A673 (cell line): ENCODE measurements around the gene PEX11G. TPM values are rescaled to one million over a fixed set of nuclear protein-coding genes. Genes with fewer than 3 reads are reported as not detected.

Experiments used
- BruUV-seq: library from RNA; stranded (reverse); fragments of 400-500 nt; replicated peaks from 2 replicates; lab custom pipeline; 2021; lab: Mats Ljungman, UMichigan
- CTCF ChIA-PET: fragments of 300-600 bp; sonication (Branson Sonifier 250); formaldehyde crosslinking; loops from one replicate; lab custom pipeline; 2022; ENCODE audit warnings: antibody characterized with exemption; lab: Charles Lee
- POLR2A ChIA-PET: fragments of 300-600 bp; sonication (Branson Sonifier 250); formaldehyde crosslinking; loops from one replicate; lab custom pipeline; 2022; ENCODE audit warnings: antibody characterized with exemption; ENCODE audit not compliant: low non-redundant PET; lab: Charles Lee
- DNase-seq: peaks from one replicate; pipeline ENCODE4 v3.0.0-alpha.2; 2015; ENCODE audit warnings: low spot score
- H3K27ac ChIP-seq: fragments of 200-600 bp; sonication (generic); 2 replicates; pipeline ENCODE4 v1.5.1; 2016; ENCODE audit warnings: mixed run types, low read depth, mild to moderate bottlenecking, mixed read lengths, antibody characterized with exemption, low read length; ENCODE audit not compliant: poor library complexity, severe bottlenecking
- H3K27me3 ChIP-seq: fragments of 200-600 bp; sonication (generic); replicated peaks from 2 replicates; pipeline ENCODE4 v1.6.1; 2017; ENCODE audit warnings: mixed run types, low read depth, mild to moderate bottlenecking, mixed read lengths, antibody characterized with exemption, low read length; ENCODE audit not compliant: insufficient read depth, poor library complexity
- H3K36me3 ChIP-seq: fragments of 200-600 bp; sonication (generic); 2 replicates; pipeline ENCODE4 v1.6.1; 2016; ENCODE audit warnings: mixed run types, mild to moderate bottlenecking, mixed read lengths, antibody characterized with exemption, low read length; ENCODE audit not compliant: insufficient read depth, poor library complexity, severe bottlenecking
- H3K4me1 ChIP-seq: fragments of 200-600 bp; sonication (generic); 2 replicates; pipeline ENCODE4 v1.6.1; 2017; ENCODE audit warnings: mixed run types, mild to moderate bottlenecking, mixed read lengths, antibody characterized with exemption, low read length; ENCODE audit not compliant: insufficient read depth, poor library complexity, severe bottlenecking
- H3K4me3 ChIP-seq: fragments of 200-600 bp; sonication (generic); 2 replicates; pipeline ENCODE4 v1.5.1; 2016; ENCODE audit warnings: low read depth, mixed run types, mild to moderate bottlenecking, mixed read lengths, low read length; ENCODE audit not compliant: poor library complexity, severe bottlenecking
- H3K9me3 ChIP-seq: fragments of 200-600 bp; sonication (generic); 2 replicates; pipeline ENCODE4 v1.6.1; 2016; ENCODE audit warnings: mixed run types, low read depth, mild to moderate bottlenecking, mixed read lengths, antibody characterized with exemption, low read length; ENCODE audit not compliant: poor library complexity, severe bottlenecking
- EZH2 ChIP-seq: fragments of 200-600 bp; sonication (generic); IDR thresholded peaks from 2 replicates; pipeline ENCODE4 v1.6.1; 2017; ENCODE audit warnings: borderline replicate concordance, low read depth, mild to moderate bottlenecking, mixed read lengths, antibody characterized with exemption, low read length; ENCODE audit not compliant: poor library complexity, severe bottlenecking
- intact Hi-C: fragments of 100-400 bp; cut with micrococcal nuclease; formaldehyde crosslinking; loops from one replicate; pipeline ENCODE4 v1.10.0; 2022; ENCODE audit not compliant: unreplicated experiment
- total RNA-seq: library from RNA; stranded (reverse); gene quantifications from 2 replicates; pipeline ENCODE4 v1.2.3, GENCODE V29; 2021
- TF ChIP-seq, protein P1 (sequence below): fragments of 300-800, 200-600 bp; sonication (generic); conservative IDR thresholded peaks from 2 replicates; pipeline ENCODE4 v1.5.1; 2017; ENCODE audit warnings: low read depth, mild to moderate bottlenecking, antibody characterized with exemption, low read length, moderate library complexity, mixed read lengths

PEX11G gene
- total RNA-seq, 1 experiment from 2014 or later, result 1.1 TPM

GRCh38 chr19:7427944-7428343 lies 60.9 kb downstream of the PEX11G start:
- H3K4me1 ChIP-seq, result no peaks in the 10 kb centered on the region
- BruUV-seq, result no TSS peak
- no peak for DNase-seq
- H3K9me3 ChIP-seq, result no peaks in the 10 kb centered on the region
- TF ChIP-seq, protein P1, sequence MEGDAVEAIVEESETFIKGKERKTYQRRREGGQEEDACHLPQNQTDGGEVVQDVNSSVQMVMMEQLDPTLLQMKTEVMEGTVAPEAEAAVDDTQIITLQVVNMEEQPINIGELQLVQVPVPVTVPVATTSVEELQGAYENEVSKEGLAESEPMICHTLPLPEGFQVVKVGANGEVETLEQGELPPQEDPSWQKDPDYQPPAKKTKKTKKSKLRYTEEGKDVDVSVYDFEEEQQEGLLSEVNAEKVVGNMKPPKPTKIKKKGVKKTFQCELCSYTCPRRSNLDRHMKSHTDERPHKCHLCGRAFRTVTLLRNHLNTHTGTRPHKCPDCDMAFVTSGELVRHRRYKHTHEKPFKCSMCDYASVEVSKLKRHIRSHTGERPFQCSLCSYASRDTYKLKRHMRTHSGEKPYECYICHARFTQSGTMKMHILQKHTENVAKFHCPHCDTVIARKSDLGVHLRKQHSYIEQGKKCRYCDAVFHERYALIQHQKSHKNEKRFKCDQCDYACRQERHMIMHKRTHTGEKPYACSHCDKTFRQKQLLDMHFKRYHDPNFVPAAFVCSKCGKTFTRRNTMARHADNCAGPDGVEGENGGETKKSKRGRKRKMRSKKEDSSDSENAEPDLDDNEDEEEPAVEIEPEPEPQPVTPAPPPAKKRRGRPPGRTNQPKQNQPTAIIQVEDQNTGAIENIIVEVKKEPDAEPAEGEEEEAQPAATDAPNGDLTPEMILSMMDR, result no peak
- TF ChIP-seq EZH2, result no peak
- no peak overlapping the region for H3K27ac ChIP-seq
- intact Hi-C loops, result no loop called here
- H3K27me3 ChIP-seq, result no peaks in the 10 kb centered on the region
- ChIA-PET POLR2A (no interaction called here), CTCF (no interaction called here)
- no peak overlapping the region for H3K4me3 ChIP-seq
- no peaks in the 10 kb centered on the region for H3K36me3 ChIP-seq

DNA sequence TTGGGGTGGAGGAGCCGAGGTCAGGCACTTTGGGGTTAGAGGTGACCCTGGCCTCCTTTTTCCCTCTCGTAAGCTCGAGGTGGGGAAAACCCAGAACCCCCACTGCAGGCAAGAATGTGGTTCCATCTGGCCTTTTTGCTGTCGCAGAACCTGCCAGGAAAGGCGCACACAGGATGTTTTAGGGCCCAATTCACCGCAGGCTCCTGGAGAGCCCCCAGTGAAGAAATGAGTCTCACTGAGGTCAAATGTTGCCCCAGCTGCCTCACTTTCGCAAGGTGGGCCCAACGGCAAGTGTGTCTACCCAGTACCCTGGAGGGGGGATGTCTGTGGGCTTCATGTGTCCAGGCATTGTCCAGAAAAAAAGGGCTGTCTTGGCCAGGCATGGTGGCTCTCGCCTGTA lies 61.8 kb downstream of the PEX11G start:
- intact Hi-C loops, result no loop called here
- no TSS peak for BruUV-seq
- H3K4me1 ChIP-seq, result no peaks in the 10 kb centered on the region
- no peak for TF ChIP-seq EZH2
- TF ChIP-seq, protein P1, result no peak
- H3K9me3 ChIP-seq, result no peaks in the 10 kb centered on the region
- ChIA-PET POLR2A (interaction anchor here (0.6 kb wide), 1 partner anchor 926 kb away, joined by 12 read pairs; no protein-coding TSS in a partner anchor), CTCF (no interaction called here)
- H3K36me3 ChIP-seq, result no peaks in the 10 kb centered on the region
- DNase-seq, result no peak
- no peak overlapping the region for H3K27ac ChIP-seq
- no peaks in the 10 kb centered on the region for H3K27me3 ChIP-seq
- no peak overlapping the region for H3K4me3 ChIP-seq

Other genes with a start within 250 kb of the PEX11G start
- gene INSR, start 194.6 kb downstream of the PEX11G start, total RNA-seq, result 12.9 and 15.5 TPM in 2 replicates
- gene ARHGEF18, start 140.1 kb downstream of the PEX11G start, total RNA-seq, result 33.4 and 34.9 TPM in 2 replicates
- 44.1 and 48.2 TPM in 2 replicates for gene ZNF358, start 27.1 kb upstream of the PEX11G start, total RNA-seq
- gene MCOLN1, start 33.6 kb upstream of the PEX11G start, total RNA-seq, result 25.7 and 28.4 TPM in 2 replicates
- 70.4 and 73.9 TPM in 2 replicates for gene PNPLA6, start 46.7 kb upstream of the PEX11G start, total RNA-seq
- 1.2 and 3.4 TPM in 2 replicates for gene CAMSAP3, start 106.8 kb upstream of the PEX11G start, total RNA-seq
- gene XAB2, start 140.5 kb upstream of the PEX11G start, total RNA-seq, result 46.8 and 50.4 TPM in 2 replicates
- gene PET100, start 140.8 kb upstream of the PEX11G start, total RNA-seq, result 129 and 130 TPM in 2 replicates
- not detected in 2 replicates for gene PCP2, start 144.7 kb upstream of the PEX11G start, total RNA-seq
- 49.8 and 60.0 TPM in 2 replicates for gene STXBP2, start 148.1 kb upstream of the PEX11G start, total RNA-seq
- gene RETN, start 180.0 kb upstream of the PEX11G start, total RNA-seq, result not detected in 2 replicates
- gene MCEMP1, start 188.1 kb upstream of the PEX11G start, total RNA-seq, result 4.0 and 4.1 TPM in 2 replicates
- 105 and 107 TPM in 2 replicates for gene TRAPPC5, start 191.8 kb upstream of the PEX11G start, total RNA-seq
- gene FCER2, start 213.1 kb upstream of the PEX11G start, total RNA-seq, result not detected in 2 replicates
- gene CLEC4G, start 243.1 kb upstream of the PEX11G start, total RNA-seq, result not detected in 2 replicates